GM13976 (cell line): ENCODE results near the gene ANKS6.

ENCODE experiments used
- DNase-seq: peaks from one replicate; pipeline ENCODE4 v3.0.0; 2012; ENCODE audit warnings: low spot score
- CTCF ChIP-seq: IDR thresholded peaks from 2 replicates; pipeline ENCODE4 v1.5.1; 2012; ENCODE audit warnings: borderline replicate concordance, mild to moderate bottlenecking; ENCODE audit not compliant: insufficient read depth; ENCODE audit errors: extremely low read depth, missing control alignments, control extremely low read depth
- in situ Hi-C: fragments of 300-500 bp; cut with MboI; formaldehyde crosslinking; loops from one replicate; pipeline ENCODE4 v1.12.0; 2022; ENCODE audit warnings: low sequenced_read_pairs, mixed read lengths, inconsistent platforms; ENCODE audit not compliant: unreplicated experiment

The ANKS6 gene

GRCh38 chr9:98702340-98702739 is 94.0 kb downstream of the ANKS6 start:
- in situ Hi-C loops, result no loop called here
- TF ChIP-seq CTCF, result no peak
- no peak for DNase-seq

GRCh38 chr9:98701576-98701975 is 94.8 kb downstream of the ANKS6 start:
- TF ChIP-seq CTCF, result no peak
- DNase-seq, result no peak
- in situ Hi-C loops, result no loop called here

GRCh38 chr9:98700801-98701200 is 95.6 kb downstream of the ANKS6 start:
- in situ Hi-C loops, result no loop called here
- no peak for DNase-seq
- no peak for TF ChIP-seq CTCF

- in situ Hi-C loops, result no loop called here
- no peak for TF ChIP-seq CTCF
- no peak for DNase-seq
Observed at GRCh38 chr9:98698856-98699255, 97.5 kb downstream of the ANKS6 start.

GRCh38 chr9:98694943-98695342 is 101.4 kb downstream of the ANKS6 start:
- no peak for DNase-seq
- in situ Hi-C loops, result no loop called here
- TF ChIP-seq CTCF, result no peak

GRCh38 chr9:98692392-98692791 is 104.0 kb downstream of the ANKS6 start:
- TF ChIP-seq CTCF, result no peak
- no peak for DNase-seq
- in situ Hi-C loops, result no loop called here

- no peak for TF ChIP-seq CTCF
- in situ Hi-C loops, result no loop called here
- no peak for DNase-seq
Observed at GRCh38 chr9:98691890-98692289, 104.5 kb downstream of the ANKS6 start.
